GM19240 (cell line): ENCODE results near the gene MRFAP1L1.
"Not testable (repeated sequence)": the region's sequence is repeated elsewhere in the genome, so short reads cannot be mapped to it uniquely, and the experiment has no call there.

Experiments
- DNase-seq: peaks from one replicate; pipeline ENCODE4 v3.0.0; 2011; ENCODE audit warnings: low spot score; ENCODE audit not compliant: insufficient read length

Gene MRFAP1L1

DNA sequence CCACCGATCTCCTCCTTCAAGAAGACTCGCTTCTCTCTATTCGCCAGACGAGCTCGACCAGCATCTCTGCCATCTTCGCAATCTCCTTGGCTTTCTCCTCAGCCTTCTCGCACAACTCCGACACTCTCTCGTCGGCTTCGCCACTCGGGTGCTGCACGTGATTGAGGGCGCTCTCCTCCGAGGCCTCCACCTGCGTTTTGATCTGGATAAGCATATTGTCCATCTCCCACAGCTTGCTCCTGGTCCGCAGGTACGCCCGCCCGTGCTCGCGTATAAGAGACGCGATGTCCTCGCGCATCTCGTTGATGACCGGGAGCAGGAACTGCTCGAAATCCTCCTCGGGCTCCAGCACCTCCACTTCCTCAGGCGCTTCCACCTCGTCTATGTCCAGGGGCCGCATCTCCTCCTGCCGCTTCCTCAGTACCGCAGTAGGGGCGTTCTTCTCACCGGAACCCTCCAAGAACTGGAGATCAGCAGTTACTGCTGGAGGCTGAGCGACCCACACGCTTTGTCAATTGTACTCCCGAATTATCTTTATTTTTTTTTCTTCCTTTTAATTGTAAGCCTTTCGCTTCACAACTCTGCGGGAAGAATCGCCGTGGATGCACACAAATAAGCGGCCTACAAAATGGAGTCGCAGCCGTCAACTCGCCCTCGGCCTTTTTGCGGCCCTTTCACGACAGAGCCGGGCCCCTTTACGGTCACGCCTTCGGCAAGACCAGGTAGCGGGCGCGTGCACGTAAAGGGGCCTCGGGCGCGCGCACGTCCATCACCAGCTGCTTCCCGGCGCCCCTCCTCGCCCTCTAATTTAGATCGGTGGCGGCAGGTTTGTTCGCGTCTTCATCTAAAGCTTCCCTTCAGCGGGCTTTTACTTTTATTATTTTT, at the start of gene MRFAP1L1:
MRFAP1L1 (minus strand) TSS at position 636 of the 885 bp plus-strand sequence; CDS start at position 400, 236 bp downstream.
- peak; percentile 83 for DNase-seq

DNA sequence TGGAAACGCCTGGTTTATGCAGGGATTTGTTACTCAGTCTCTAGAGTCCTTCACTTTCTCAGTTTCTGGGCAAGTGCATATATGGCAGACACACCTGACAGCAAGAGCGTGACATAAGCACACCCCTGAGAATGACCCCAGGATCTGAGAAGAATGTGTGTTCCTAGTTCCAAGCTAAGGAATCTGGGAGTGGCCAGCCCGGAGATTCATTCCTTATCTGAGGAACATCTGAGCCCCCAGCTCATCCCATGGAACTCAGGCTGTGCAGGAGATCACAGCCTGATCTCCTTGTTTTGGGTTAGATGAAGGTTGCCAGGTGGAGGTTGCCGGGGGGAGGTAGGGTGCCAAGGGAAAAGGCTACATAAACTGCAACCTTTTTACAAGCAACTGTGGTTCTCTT, 49.1 kb upstream of the MRFAP1L1 start:
- DNase-seq: no peak

DNA sequence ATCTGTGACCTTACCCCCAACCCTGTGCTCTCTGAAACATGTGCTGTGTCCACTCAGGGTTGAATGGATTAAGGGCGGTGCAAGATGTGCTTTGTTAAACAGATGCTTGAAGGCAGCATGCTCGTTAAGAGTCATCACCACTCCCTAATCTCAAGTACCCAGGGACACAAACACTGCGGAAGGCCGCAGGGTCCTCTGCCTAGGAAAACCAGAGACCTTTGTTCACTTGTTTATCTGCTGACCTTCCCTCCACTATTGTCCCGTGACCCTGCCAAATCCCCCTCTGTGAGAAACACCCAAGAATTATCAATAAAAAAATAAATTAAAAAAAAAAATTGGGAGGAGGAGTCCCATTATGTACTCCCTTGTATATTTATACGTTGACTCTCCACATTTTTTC, 46.7 kb upstream of the MRFAP1L1 start:
- not testable (repeated sequence) for DNase-seq

DNA sequence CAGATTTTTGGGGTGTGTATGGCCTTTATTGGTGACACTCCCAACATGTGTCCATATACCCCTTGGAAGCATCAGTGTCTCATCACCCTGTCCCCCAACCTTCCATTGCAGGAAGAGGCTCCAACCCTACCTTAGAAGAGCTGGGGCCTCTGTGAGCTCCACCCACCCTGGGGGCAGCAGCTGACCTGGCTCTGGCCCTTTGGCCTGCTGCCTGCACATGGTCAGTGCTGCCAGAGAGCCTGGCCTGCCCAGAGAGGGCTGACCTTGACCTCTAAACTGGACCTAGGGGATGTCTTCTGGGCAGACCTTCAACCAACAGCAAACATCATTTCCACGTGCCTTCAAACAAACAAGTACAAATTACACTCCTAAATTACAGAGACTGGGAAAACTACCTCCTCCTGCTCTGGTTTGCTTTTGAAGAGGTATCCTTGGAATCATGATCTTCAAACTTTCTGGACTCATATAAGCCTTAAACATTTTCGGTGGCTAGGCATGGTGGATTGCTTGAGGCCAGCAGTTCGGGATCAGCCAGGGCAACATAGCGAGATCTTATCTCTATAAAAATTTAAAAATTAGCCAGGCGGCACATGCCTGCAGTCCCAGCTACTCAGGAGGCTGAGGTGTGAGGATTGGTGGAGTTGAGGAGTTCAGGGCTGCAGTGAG, 45.6 kb upstream of the MRFAP1L1 start:
- DNase-seq: no peak

DNA sequence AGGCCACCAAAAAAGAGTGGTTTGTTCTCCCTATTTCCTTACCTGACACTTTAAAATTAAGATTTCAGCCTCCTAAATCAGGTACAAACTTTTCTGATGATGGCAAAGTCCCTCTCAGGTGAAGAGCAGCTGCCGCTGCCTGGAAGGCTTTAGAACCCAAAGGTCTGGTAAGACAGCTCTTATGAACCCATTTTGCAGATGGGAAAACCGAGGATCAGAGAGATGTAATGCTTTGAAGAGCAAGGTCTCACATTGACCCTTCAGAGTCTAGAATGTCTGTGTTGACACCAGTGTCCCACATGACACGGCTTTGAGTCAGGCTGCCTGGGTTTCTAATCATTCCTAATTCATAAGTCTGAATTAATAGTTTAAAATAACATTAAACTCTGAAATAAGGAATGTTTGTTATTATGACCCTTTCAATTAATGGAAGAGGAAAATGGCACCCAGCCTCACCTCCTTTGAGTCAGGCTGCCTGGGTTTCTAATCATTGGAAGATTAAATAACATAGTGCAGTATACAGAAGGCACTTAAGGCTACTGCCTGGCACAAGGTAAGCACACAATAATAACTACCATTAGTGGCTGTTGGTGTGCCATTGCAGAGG, 44.9 kb upstream of the MRFAP1L1 start:
- DNase-seq: no peak

DNA sequence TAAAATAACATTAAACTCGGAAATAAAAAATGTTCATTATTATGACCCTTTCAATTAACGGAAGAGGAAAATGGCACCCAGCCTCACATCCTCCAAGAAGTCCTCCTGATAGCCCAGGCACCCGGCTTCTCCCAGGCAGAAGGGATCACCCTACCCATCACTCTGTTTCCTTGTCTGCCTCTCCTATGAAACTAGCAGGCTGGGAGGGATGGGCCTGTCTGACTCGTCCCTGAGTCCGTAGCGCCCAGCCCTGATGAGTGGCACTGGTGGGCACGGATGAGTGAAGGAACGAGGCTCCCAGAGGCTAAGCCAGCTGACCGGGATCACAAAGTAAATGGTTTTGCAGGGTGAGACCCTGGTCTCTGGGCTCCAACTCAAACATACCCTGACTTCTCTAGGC, 44.2 kb upstream of the MRFAP1L1 start:
- DNase-seq: no peak

DNA sequence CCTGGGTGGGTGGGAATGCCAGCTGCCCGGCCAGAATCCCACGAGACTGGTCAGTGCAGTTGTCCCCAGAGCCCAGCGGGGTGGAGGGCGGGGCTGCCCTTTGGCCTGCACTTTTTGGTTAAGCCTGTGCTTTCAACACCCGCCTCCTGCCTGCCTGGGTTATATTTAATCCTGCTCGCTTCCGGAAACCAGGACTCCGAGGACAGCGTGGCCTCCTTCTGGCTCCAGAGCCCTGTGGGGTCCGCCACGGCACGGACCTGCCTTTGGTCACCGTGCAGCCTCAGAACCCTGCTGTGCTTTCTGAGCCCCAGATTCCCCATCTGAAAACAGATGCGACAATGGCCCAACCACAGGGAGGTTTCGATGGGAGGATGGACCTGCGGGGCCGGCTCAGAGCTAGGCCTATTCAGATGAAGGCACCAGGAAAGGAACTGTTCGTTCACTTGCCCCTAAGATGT, 43.5 kb upstream of the MRFAP1L1 start:
- no peak for DNase-seq

DNA sequence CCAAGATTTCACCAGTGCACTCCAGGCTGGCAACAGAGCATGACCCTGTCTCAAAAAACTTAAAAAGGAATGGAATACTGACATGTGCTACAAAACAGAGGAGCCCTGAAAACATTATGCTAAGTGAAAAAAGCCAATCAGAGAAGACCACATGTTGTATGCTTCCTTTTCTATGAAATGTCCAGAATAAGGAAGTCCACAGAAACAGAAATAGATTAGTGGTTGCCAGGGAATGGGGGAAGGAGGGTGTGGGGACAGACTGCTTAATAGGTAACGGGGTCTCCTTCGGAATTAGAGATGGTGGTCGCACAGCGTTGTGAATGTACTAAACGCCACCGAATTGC, 42.8 kb upstream of the MRFAP1L1 start:
- DNase-seq: no peak

DNA sequence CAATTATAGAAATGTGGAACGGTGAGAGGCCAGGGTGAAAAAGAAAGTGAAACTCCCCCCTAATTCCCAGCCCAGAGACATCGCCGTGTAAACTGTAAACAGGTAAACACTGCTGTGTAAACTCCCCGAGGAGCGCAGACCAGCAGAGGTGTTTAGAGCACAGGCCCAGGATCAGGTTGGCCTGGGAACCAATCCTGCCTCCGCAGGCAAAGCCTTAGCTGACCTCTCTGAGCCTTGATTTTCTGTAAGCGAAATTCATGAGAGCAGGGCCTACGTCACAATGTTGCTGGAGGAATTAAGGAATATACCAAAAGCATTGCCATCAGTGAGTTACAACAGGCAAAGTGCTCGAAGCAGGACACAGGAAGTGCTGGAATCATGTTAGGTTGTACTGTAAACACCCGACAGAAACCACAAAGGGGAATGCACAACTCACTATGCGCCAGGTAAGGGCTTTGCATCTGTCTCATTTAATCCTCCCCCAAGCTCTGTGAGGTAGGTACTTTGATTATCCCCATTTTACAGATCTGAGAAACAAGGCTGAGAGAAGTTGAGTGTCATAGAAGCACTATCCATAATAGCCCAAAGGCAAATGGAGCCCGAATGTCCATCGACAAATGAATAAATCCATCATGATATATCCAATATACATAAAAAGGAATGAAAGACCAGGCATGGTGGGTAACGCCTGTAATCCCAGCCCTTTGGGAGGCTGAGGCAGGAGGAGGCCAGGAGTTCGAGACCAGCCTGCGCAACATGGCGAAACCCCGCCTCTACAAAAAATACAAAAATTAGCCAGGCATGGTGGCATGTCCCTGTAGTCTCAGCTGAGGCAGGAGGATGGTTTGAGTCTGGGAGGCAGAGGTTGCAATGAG, 42.2 kb upstream of the MRFAP1L1 start:
- no peak for DNase-seq

DNA sequence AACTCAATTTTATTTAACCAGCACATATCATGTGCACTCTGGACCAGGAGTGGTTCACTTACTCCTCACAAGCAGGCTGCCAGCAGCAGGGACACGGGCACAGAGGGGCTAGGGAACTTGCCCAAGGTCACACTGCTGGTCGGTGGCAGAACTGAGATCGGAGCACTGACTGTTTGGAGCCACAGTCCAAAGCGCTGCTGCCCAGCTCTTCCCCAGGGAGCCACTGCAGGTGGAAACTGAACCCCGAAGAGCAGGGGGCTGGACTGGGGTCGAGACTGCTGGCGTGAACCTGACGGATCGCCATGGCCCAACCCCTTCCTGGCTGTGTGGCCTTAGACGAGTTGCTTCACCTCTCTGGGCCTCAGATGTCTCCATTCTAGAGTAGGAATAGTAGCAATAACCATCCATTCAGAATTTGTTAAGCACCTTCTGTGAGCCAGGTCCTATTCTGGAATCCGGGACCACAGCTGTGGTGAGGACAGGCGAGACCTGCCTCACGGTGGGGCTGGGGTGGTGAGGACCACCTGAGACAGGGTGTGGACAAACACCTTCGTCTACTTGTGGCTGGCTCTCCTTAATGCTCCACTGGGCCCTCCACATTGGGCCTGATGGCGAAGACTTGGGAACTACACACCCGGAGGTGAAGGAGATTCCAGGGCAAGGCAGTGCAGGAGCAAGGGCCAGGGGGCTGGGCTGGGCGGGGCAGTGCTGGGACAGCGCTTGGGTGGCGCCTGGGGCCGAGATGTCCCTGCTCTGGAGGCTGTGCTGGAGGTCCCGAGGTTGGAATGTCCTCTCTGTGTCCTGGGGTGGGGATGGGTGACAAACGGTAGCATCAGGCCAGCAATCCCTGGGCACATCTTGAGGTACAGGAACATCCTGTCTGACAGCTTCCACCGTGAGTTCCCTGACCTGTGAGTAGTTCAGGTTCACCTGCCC, 40.9 kb upstream of the MRFAP1L1 start:
- no peak for DNase-seq

DNA sequence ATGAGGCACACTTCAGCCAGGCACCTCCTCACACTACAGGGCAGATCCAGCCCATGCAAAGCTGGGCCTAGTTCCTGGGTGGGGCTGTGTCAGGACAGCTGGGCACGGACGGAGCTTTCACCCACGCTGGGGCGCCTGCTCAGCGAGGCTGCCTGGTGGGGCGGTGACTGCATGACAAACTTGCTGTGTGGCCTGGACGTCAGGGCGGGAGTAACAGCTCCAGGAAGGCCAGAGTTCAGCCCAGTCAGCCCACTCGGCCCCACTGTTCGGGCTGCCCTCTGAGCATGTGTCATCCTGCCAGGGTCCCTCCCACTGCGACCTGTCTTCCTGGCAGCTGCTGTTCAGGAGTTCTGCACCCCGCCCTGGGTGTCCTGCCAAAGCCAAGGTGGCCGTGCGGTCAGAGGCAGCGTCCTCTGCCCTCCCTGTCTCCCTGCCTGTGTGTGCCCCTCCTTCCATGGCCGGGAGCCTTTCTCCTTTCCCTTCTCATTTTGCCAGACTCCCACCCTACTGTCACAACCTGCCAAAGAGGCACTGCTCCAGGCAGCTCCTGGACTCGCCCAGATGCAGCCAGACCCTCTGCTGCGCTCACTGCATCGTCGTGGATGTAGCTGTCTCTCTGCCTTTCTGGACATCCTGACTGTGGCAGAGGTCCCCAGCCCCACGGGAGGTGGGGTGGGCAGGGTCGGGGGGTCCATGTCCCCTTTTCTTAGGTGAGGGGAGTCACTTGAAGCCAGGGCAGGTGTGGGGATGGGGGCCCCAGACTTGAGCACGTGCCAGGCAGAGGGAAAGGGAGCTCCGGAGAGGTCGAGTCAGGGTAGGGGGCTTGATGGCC, 39.9 kb upstream of the MRFAP1L1 start:
- no peak for DNase-seq

DNA sequence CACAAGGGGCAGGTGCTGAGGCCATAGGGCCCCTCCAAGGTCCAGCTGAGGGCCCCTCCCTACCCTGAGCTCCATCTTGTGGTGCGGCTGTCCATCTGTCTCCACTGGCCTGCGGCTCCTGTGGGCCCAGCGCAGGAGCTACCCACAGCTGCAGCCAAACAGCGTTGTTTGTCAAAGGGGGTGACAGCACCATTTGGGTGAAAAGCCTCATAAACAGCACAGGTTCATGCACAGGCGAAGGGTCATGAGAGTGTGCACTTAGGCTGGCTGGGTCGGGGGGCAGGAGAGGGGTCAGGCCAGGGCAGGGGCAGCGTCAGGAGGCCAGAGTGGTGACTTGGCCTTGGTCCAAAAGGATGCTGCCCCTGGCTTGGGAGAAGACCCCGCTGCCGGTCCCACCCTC, 38.6 kb upstream of the MRFAP1L1 start:
- DNase-seq: no peak

DNA sequence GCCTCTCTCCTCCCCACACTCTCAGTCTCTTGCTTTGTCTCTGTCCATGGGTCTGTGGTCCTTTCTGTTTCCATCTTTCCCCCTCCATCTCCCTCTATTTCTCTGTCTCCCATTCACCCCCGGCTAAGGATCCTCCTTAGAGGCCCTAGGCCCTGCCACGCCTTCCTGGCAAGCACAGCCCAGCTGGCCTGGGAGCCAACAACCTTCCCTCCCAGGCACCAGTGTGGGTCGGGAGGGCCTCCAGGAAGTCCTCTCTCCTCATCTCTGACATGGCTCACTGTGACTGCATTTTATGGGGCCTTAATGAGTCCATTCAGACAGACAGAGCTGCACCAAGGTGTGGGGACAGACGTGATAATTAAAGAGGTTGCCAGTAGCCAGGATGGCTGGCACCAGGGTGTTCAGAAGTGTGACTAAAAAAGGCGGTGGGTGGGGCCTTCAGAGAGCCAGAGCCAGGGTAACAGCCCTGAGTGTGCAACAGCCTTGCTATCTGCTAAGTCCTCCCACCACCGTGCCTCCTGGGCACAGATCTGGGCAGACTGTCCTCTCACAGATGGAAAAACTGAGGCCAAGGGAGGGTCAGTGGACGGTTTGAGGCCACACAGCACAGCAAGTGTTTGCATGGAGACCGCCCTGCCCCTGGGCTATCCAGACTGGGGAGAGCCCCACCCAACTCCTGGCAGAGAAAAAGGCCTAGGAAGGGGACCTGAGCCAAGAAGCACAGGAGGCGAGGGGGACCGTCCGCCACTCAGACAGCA, 37.8 kb upstream of the MRFAP1L1 start:
- no peak for DNase-seq

DNA sequence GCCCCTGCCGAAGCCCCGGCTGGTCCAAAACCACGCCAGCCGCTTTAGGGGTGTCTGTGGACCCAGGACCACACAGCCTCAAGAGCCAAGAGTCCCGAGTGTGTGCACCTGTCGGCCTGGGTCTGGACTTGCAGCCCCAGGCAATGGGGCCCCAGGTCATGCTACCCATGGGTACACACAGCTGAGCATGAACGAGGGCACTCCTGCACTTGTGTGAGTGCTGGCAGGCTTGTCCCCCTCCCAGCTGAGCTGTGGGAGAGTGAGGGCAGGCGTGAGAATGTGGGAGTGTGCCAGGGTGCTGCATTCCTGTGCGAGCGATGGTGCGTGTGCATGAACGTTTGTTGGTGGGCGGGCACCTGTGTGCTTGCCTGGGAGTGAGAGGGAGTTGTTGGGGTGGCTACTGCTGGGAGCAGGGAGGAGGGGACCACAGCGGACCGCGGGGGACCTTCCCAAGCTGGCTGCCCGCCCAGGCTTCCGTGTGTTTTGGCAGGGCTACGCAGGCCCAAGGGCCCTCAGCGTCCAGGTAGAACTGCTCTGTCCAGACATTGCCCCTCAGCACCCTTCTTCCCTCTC, 37.1 kb upstream of the MRFAP1L1 start:
- DNase-seq: no peak

DNA sequence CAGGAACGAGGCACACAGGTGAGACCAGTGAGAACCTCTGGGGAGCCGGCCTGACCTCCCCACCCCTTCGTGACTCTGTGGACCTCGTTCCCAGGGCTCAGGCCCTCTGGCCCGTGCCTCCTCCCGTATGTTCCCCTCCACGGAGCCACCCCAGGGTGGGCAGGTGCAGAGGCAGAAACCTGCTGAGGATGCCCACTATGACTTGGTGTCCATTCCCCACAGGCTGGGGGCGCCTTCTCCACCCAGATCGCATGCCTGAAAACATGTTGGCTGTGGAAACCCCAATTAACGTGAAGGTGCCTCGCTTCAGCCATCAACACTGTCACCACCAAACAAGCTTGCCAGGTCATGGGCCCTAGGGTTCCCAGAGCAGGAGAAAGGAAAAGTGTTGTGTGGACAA, 33.3 kb upstream of the MRFAP1L1 start:
- DNase-seq: no peak

DNA sequence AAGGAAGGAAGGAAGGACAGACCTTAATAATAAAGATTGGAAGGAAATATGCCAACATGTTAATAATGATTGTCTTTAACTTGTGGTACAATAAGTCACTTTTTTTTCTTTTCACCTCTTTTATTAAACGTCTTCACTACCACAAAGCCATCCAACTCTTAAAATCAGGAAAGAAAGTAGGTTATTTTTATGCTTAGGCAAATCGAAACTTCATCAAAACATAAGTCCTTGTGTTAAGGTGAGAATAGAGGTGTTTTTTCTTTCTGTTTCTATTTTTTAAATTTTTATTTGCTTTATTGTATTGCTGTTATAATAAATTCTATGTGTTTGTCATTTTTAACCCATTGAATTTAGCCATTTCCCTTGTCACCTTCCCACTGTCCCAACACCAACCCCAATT, 32.8 kb upstream of the MRFAP1L1 start:
- DNase-seq: no peak

DNA sequence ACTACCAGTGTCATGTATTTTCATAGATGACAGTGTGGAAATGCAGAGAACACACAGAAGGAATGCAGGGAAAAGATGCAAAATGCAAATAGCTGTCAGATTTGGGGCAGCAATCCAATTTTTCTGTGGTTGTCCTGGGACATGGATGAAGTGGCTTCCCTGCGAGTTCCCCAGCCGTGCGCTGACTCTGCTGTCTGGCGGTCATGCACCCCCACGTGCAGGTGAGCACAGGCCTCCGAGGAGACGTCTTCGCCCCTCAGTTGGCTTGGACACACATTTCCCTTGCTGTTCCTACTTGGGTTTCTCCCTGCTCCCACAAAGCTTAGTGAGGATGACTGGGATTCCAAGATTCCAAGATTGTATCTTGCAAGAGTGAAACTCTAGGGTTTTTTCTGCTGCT, 30.7 kb upstream of the MRFAP1L1 start:
- no peak for DNase-seq

DNA sequence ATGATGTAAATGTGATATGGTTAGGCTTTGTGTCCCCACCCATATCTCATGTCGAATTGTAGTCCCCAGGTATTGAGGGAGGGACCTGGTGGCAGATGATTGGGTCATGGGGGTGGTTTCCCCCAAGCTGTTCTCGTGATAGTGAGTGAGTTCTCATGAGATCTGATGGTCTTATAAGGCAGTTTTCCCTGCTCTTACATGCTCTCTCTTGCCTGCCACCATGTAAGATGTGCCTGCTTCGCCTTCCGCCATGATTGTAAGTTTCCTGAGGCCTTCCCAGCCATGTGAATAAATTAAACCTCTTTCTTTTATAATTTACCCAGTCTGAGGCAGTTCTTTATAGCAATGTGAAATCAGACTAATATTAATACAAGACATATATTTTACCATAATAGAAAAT, 30.3 kb upstream of the MRFAP1L1 start:
- DNase-seq: no peak
